GM23338 (cell line): ENCODE measurements around the gene TFAP2E. TPM values are rescaled to one million over a fixed set of nuclear protein-coding genes. Genes with fewer than 3 reads are reported as not detected.

ENCODE experiments used
- ATAC-seq: fragments of 200-7000 bp; cut with Tn5 transposase; 3 replicates; pipeline ENCODE4 v1.9.1; 2020
- DNase-seq: peaks from one replicate; pipeline ENCODE4 v3.0.0-alpha.2; 2015; ENCODE audit warnings: low spot score
- H2AFZ ChIP-seq: fragments of 200-600 bp; sonication (generic); 2 replicates; pipeline ENCODE4 v1.8.0; 2016; ENCODE audit warnings: antibody characterized with exemption, mild to moderate bottlenecking, moderate library complexity
- H3F3A ChIP-seq: fragments of 200-600 bp; sonication (generic); replicated peaks from 2 replicates; pipeline ENCODE4 v1.8.0; 2017; ENCODE audit warnings: antibody characterized with exemption, mixed run types, low read depth
- H3K27ac ChIP-seq: fragments of 200-600 bp; sonication (generic); 2 replicates; pipeline ENCODE4 v1.6.1; 2016; ENCODE audit warnings: low read depth
- H3K27me3 ChIP-seq: fragments of 200-600 bp; sonication (generic); 2 replicates; pipeline ENCODE4 v1.8.0; 2016; ENCODE audit warnings: mild to moderate bottlenecking, mixed run types, moderate library complexity; ENCODE audit not compliant: insufficient read depth
- H3K36me3 ChIP-seq: fragments of 200-600 bp; sonication (generic); 2 replicates; pipeline ENCODE4 v1.8.0; 2016; ENCODE audit warnings: mild to moderate bottlenecking; ENCODE audit not compliant: insufficient read depth
- H3K4me1 ChIP-seq: fragments of 200-600 bp; sonication (generic); 2 replicates; pipeline ENCODE4 v1.8.0; 2016; ENCODE audit warnings: mild to moderate bottlenecking, moderate library complexity; ENCODE audit not compliant: insufficient read depth
- H3K4me2 ChIP-seq: fragments of 200-600 bp; sonication (generic); 2 replicates; pipeline ENCODE4 v1.7.1; 2017; ENCODE audit warnings: mixed run types
- H3K4me3 ChIP-seq: fragments of 200-600 bp; sonication (generic); 2 replicates; pipeline ENCODE4 v1.6.1; 2016; ENCODE audit warnings: mixed run types
- H3K79me2 ChIP-seq: fragments of 200-600 bp; sonication (generic); replicated peaks from 2 replicates; pipeline ENCODE4 v1.8.0; 2017; ENCODE audit warnings: mild to moderate bottlenecking; ENCODE audit not compliant: insufficient read depth
- H3K9me2 ChIP-seq: fragments of 200-600 bp; sonication (generic); 2 replicates; pipeline ENCODE4 v1.8.0; 2017; ENCODE audit not compliant: insufficient read depth
- H4K20me1 ChIP-seq: fragments of 200-600 bp; sonication (generic); replicated peaks from 2 replicates; pipeline ENCODE4 v1.8.0; 2017; ENCODE audit warnings: mild to moderate bottlenecking; ENCODE audit not compliant: insufficient read depth
- H3K27ac Mint-ChIP-seq: 2 replicates; pipeline ENCODE4 v1.8.0; 2020; ENCODE audit warnings: inconsistent platforms, mild to moderate bottlenecking, moderate library complexity, mixed read lengths
- H3K27me3 Mint-ChIP-seq: 3 replicates; pipeline ENCODE4 v1.8.0; 2022; ENCODE audit warnings: low read depth, mild to moderate bottlenecking, moderate library complexity, mixed read lengths, inconsistent platforms; ENCODE audit not compliant: insufficient read depth, poor library complexity
- H3K36me3 Mint-ChIP-seq: 3 replicates; pipeline ENCODE4 v1.8.0; 2021; ENCODE audit warnings: low read depth, mild to moderate bottlenecking, inconsistent platforms, moderate library complexity, mixed read lengths
- H3K4me1 Mint-ChIP-seq: 3 replicates; pipeline ENCODE4 v1.8.0; 2020; ENCODE audit warnings: mild to moderate bottlenecking, inconsistent platforms, mixed read lengths
- H3K4me3 Mint-ChIP-seq: 3 replicates; pipeline ENCODE4 v1.8.0; 2021; ENCODE audit warnings: moderate library complexity, mild to moderate bottlenecking, inconsistent platforms, mixed read lengths
- H3K9me3 Mint-ChIP-seq: 3 replicates; pipeline ENCODE4 v1.8.0; 2020; ENCODE audit warnings: moderate library complexity, mild to moderate bottlenecking, inconsistent platforms, mixed read lengths
- ETS1 ChIP-seq: IDR thresholded peaks from 2 replicates; pipeline ENCODE4 v1.6.1; 2016; ENCODE audit warnings: antibody characterized with exemption
- EZH2 ChIP-seq: fragments of 200-600 bp; sonication (generic); IDR thresholded peaks from one replicate; pipeline ENCODE4 v1.8.0; 2017; ENCODE audit warnings: antibody characterized with exemption, mild to moderate bottlenecking, low read depth; ENCODE audit not compliant: unreplicated experiment
- EZH2phosphoT487 ChIP-seq: fragments of 200-600 bp; sonication (generic); IDR thresholded peaks from one replicate; pipeline ENCODE4 v1.8.1; 2018; ENCODE audit warnings: antibody characterized with exemption; ENCODE audit not compliant: unreplicated experiment
- JUNB ChIP-seq: IDR thresholded peaks from one replicate; pipeline ENCODE4 v1.6.1; 2016; ENCODE audit warnings: antibody characterized with exemption; ENCODE audit not compliant: unreplicated experiment
- POLR2AphosphoS5 ChIP-seq: IDR thresholded peaks from 2 replicates; pipeline ENCODE4 v1.6.1; 2016; ENCODE audit warnings: antibody characterized with exemption, low read depth
- REST ChIP-seq: IDR thresholded peaks from one replicate; pipeline ENCODE4 v1.6.1; 2018; ENCODE audit warnings: antibody characterized with exemption; ENCODE audit not compliant: unreplicated experiment
- ZNF114 ChIP-seq: fragments of 250-450 bp; sonication (Bioruptor Pico); IDR thresholded peaks from 2 replicates; pipeline ENCODE4 v1.5.0; 2020; ENCODE audit warnings: mild to moderate bottlenecking, moderate library complexity
- ZNF462 ChIP-seq: fragments of 250-450 bp; sonication (Bioruptor Pico); IDR thresholded peaks from 2 replicates; pipeline ENCODE4 v1.5.0; 2020; ENCODE audit warnings: mild to moderate bottlenecking, moderate library complexity
- long read RNA-seq: library from polyadenylated mRNA; unstranded; transcript quantifications from one replicate; pipeline ENCODE4 v2.0.0, GENCODE V29; 2020; ENCODE audit not compliant: unreplicated experiment
- polyA plus RNA-seq: library from polyadenylated mRNA; unstranded; fragments of >200 nt; fragmentation: Nextera tagmentation; extraction: Ambion mirVana; gene quantifications from 2 replicates; pipeline ENCODE4 v1.2.1, GENCODE V29; 2016
- total RNA-seq: library from RNA; depleted of rRNA; stranded (reverse); fragments of >200 nt; shearing (Covaris generic); gene quantifications from 2 replicates; pipeline ENCODE4 v1.2.3, GENCODE V29; 2014; rRNA removed

Gene TFAP2E
- 0.12 and 1.4 TPM in 2 replicates for total RNA-seq
- polyA plus RNA-seq: 0.34 TPM in 1 of 2 replicates, not detected in the other
- long read RNA-seq: 0 reads

GRCh38 chr1:35573198-35574124, at the start of gene TFAP2E:
TSS of gene TFAP2E (plus strand) at chr1:35573314. CDS start at chr1:35573578, 264 bp downstream.
- no peak within 1 kb of the TSS for H3K27ac Mint-ChIP-seq
- no peaks in the 10 kb centered on the region for H3K9me3 Mint-ChIP-seq
- peaks cover 83% of the 10 kb centered on the region for H3K27me3 Mint-ChIP-seq
- no peaks in the 10 kb centered on the region for H3K9me2 ChIP-seq
- no peaks in the 10 kb centered on the region for H3K79me2 ChIP-seq
- H3K4me3 ChIP-seq: peak within 1 kb of the TSS; percentile 84
- H3K4me1 ChIP-seq: peaks cover 36% of the 10 kb centered on the region
- no peak within 1 kb of the TSS for H3K27ac ChIP-seq
- peaks cover 33% of the 10 kb centered on the region for H3K4me1 Mint-ChIP-seq
- H3K4me2 ChIP-seq: peak within 1 kb of the TSS; percentile 99
- peak within 1 kb of the TSS; percentile 64 for H3K4me3 Mint-ChIP-seq
- H3F3A ChIP-seq: peaks cover 26% of the 10 kb centered on the region
- DNase-seq: peak; percentile 79
- H3K36me3 Mint-ChIP-seq: no peaks in the 10 kb centered on the region; the same call in 2 of the 3 replicates
- peak; percentile 24 for ATAC-seq
- H3K27me3 ChIP-seq: peaks cover 97% of the 10 kb centered on the region
- peak; percentile 98 for TF ChIP-seq EZH2
- no peak for TF ChIP-seq POLR2AphosphoS5
- TF ChIP-seq EZH2phosphoT487: peak; percentile 87
- H2AFZ ChIP-seq: peak within 1 kb of the TSS; percentile 90
- H3K36me3 ChIP-seq: no peaks in the 10 kb centered on the region; the same call in 1 of the 2 replicates
- H4K20me1 ChIP-seq: no peaks in the 10 kb centered on the region

- Mint-ChIP-seq H3K27ac (no peak overlapping the region), H3K9me3 (peaks cover 23% of the 10 kb centered on the region; the same call in 2 of the 3 replicates), H3K27me3 (peaks cover 5% of the 10 kb centered on the region), H3K4me3 (no peak overlapping the region), H3K36me3 (peaks cover 34% of the 10 kb centered on the region), H3K4me1 (peaks cover 27% of the 10 kb centered on the region)
- Histone ChIP-seq H3K4me1 (peaks cover 15% of the 10 kb centered on the region), H3K4me2 (peak overlapping the region; percentile 55; the same call in 1 of the 2 replicates), H3K79me2 (peaks cover 23% of the 10 kb centered on the region; the same call in 1 of the 2 replicates), H3K27me3 (no peaks in the 10 kb centered on the region), H3K4me3 (peak overlapping the region; percentile 23; the same call in 1 of the 2 replicates), H3K9me2 (no peaks in the 10 kb centered on the region), H3K27ac (0 out of 2 replicates have a peak overlapping the region, but pooled peaks have one; percentile 12), H3F3A (no peaks in the 10 kb centered on the region), H2AFZ (no peak overlapping the region), H3K36me3 (peaks cover 9% of the 10 kb centered on the region), H4K20me1 (0 out of 2 replicates have a peak, but pooled peaks cover 3% of the 10 kb centered on the region)
- ATAC-seq: no peak; the same call in 2 of the 3 replicates
- peak; percentile 62 for DNase-seq
- TF ChIP-seq POLR2AphosphoS5: no peak
- no peak for TF ChIP-seq JUNB
- TF ChIP-seq REST: no peak
- no peak for TF ChIP-seq EZH2
- TF ChIP-seq ZNF462 (CRISPR knock-in tag): no peak
- TF ChIP-seq ETS1: no peak
- no peak for TF ChIP-seq EZH2phosphoT487
- no peak for TF ChIP-seq ZNF114 (CRISPR knock-in tag)
These were observed 49.0 kb upstream of the TFAP2E start for GRCh38 chr1:35524106-35524505.
